ENCODE data around the gene POLRMT.
"Not testable (repeated sequence)": the region's sequence is repeated elsewhere in the genome, so short reads cannot be mapped to it uniquely, and the experiment has no call there.

Gene POLRMT

GRCh38 chr19:628168-628567 is 5.2 kb downstream of the POLRMT start:
- TF ChIP-seq CTCF (IDR thresholded peaks at IDR 0.05; ENCODE audit: low read depth, low read length): peak; percentile 13
- no peak for DNase-seq (ENCODE audit: extremely low read depth, low read depth)

- not testable (repeated sequence) for DNase-seq (ENCODE audit: extremely low read depth, low read depth)
Observed at GRCh38 chr19:626566-626965, 6.8 kb downstream of the POLRMT start.

DNA sequence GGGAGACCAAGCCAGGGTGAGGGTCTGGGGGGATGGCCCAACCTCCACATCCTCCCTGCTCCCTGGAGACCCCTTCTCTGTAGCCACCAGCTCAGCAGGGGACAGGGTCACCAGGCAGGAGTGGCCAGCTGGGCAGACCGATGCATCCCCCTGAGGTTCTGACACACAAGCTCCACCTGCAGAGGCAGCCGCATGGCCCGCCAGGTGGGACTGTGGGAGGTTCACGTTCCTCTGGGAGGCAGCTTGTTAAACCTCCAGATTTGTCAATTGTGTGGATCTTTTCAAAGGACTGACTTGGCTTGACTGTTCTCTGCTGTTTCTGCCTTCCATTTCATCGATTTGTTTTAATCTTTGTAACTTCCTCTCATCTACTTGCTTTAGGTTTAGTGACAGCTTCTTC is 8.1 kb downstream of the POLRMT start:
- no peak for DNase-seq (ENCODE audit: extremely low read depth, low read depth)
- no peak for TF ChIP-seq CTCF (IDR thresholded peaks at IDR 0.05; ENCODE audit: low read depth, low read length)

DNA sequence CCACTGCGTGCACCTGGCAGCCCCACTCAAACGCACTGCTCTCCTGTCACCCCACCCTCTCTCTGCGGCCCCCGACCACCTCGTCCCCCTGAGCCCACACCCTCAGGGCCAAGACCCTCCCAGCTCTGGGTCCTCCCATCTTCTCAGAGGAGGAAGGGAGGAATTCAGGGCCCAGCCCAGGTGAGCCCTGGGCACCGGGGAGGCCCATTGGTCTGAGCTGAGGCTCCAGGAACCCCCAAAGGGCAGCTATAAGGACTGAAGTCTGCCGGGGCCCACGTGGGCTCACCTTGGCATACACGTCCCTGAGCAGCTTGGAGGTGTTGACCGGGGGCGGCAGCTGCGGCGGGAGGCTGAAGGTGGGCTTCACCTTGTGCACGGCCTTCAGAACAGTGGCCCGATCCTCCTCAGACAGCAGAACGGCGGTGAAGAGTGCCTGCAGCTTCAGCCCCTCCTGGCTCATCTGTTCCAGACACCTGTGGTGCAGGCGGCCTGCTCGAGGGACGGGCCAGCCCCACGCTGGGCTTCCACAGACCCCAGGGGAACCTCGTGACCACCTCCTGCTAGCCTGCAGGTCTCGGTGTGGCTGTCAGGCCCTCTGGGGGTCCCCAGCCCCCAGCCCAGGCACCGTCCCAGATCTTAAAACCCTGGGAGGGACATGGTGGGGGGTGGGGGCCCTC is 8.8 kb downstream of the POLRMT start:
- no peak for DNase-seq (ENCODE audit: extremely low read depth, low read depth)
- no peak for TF ChIP-seq CTCF (IDR thresholded peaks at IDR 0.05; ENCODE audit: low read depth, low read length)

GRCh38 chr19:623974-624373 is 9.4 kb downstream of the POLRMT start:
- no peak for DNase-seq (ENCODE audit: extremely low read depth, low read depth)
- TF ChIP-seq CTCF (IDR thresholded peaks at IDR 0.05; ENCODE audit: low read depth, low read length): no peak

- no peak for DNase-seq (ENCODE audit: extremely low read depth, low read depth)
- TF ChIP-seq CTCF (IDR thresholded peaks at IDR 0.05; ENCODE audit: low read depth, low read length): no peak
Observed at GRCh38 chr19:623175-623916, 10.0 kb downstream of the POLRMT start.

GRCh38 chr19:622666-623065 is 10.7 kb downstream of the POLRMT start:
- TF ChIP-seq CTCF (IDR thresholded peaks at IDR 0.05; ENCODE audit: low read depth, low read length): no peak
- no peak for DNase-seq (ENCODE audit: extremely low read depth, low read depth)

Data from AG09319 (cell line).